ENCODE measurements around the gene CNIH3.

CNIH3 gene

GRCh38 chr1:224721000-224721399, 104.9 kb downstream of the CNIH3 start:
- no peak for DNase-seq (ENCODE audit: low read depth in 2 of 2)

- no peak for DNase-seq (ENCODE audit: low read depth in 2 of 2)
Measured at GRCh38 chr1:224722838-224723237, 106.7 kb downstream of the CNIH3 start.

DNA sequence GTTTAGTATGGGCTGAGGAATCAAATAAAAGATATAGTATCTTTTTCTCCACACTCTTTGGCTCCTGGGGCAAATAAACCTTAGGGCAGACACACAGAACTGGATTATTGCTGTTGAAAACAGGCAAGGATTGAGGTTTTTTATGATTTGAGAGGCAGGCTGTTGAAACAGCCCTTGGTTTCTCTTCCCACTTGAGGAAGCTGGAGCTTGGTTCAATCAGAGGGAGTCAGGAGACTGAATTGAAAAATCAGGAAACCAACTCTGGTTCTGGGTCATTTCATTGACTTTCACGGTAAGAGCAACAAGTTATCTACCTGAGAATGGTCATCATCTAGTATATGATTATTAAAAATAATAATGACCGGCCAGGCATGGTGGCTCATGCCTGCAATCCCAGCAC, 108.4 kb downstream of the CNIH3 start:
- DNase-seq (ENCODE audit: low read depth in 2 of 2): no peak

DNA sequence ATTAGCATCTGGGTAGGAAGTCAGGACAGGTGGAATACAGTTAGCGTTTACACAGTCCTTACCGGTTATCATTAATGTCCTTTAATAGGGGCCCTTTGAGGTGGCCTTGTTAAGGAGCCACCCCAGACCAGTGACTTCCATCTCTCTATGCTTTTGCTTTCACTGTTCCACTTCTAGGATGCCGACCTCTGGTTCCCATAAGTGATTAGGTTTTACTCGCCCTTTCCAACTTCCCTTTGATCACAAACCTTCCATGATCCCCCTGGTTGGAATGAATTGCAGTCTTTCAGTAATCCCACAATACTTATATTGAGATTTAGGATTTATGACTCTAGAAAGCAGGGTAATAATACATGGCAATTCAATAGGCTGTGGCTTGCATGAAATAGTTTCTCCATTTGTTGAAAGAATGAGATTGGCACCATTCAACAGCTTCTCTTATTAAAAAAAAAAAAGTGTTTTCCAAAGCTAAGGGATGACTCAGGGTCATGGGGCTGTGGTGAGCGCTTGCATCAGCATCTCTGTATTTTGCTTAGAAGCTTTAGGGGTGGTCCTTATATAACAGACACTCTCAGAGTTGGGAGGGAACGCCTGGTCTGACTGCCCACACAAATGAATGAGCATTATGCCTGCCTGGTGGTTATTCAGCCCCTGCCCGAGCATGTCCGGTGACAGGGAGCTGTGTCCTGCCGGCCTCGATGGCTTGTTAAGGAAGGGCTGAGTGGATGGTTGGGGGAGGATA, 110.5 kb downstream of the CNIH3 start:
- no peak for DNase-seq (ENCODE audit: low read depth in 2 of 2)

GRCh38 chr1:224727351-224728289, 111.5 kb downstream of the CNIH3 start:
- DNase-seq (ENCODE audit: low read depth in 2 of 2): no peak

DNA sequence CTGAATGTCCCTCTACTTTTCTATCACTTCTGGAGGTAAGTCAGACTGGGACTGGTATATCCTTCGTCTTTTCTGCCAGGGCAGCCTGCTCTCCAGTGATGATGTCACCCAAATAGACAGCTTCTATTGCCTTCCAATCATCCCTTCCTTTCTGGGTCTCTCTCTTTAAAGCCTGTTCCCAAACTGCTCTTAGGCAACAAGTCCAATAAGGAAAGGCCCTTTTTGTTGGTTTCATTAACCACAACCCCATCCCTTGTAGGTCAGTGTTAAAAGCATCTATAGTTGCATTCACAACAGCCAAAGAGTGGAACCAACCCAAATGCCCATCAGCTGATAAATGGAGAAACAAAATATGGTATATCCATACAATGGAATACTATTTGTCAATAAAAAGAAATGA, 114.4 kb downstream of the CNIH3 start:
- DNase-seq (ENCODE audit: low read depth in 2 of 2): no peak

- DNase-seq (ENCODE audit: low read depth in 2 of 2): no peak
Measured at GRCh38 chr1:224730965-224731364, 114.8 kb downstream of the CNIH3 start.

DNA sequence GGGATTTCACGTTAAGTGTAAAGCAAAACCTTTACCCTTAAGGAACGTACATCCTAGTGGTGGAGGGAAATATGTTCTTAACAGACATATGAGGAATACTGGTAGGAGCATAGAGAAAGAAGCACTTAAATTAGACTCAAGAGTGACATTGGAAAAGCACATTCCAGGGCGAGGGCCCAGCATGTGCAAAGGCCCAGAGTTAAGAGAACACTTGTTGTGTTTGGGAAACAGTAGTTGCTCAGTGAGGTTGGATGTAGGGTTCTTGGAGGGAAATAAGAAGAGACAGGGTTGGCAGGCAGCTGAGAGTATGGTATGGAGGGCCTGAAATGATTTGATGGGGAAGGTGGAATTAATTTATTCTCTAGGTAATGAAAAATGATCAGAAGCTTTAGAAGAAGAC, 115.5 kb downstream of the CNIH3 start:
- no peak for DNase-seq (ENCODE audit: low read depth in 2 of 2)

- DNase-seq (ENCODE audit: low read depth in 2 of 2): no peak
Measured at GRCh38 chr1:224732377-224733026, 116.4 kb downstream of the CNIH3 start.

- DNase-seq (ENCODE audit: low read depth in 2 of 2): no peak
Measured at GRCh38 chr1:224733027-224733911, 117.2 kb downstream of the CNIH3 start.

- DNase-seq (ENCODE audit: low read depth in 2 of 2): no peak
Measured at GRCh38 chr1:224734261-224734935, 118.3 kb downstream of the CNIH3 start.

DNA sequence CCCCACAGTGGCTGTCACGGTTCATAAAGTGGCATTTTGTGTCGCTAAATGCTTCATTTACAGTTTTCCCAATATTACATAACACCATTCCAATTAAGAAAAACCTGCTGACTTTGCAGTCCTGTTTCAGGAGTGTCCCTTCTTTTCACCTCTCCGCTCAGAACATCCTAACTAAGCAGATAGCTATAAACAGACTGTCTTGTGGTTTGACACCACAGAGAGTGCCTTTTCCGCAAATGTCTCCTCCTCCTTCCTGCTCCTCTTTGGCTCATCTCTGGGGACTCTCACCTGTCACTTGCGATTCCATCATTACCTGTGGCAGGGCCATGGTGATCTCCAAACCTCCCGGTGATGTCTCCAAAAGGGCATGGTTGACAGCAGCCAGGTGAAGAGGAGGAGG, 119.0 kb downstream of the CNIH3 start:
- DNase-seq (ENCODE audit: low read depth in 2 of 2): no peak

DNA sequence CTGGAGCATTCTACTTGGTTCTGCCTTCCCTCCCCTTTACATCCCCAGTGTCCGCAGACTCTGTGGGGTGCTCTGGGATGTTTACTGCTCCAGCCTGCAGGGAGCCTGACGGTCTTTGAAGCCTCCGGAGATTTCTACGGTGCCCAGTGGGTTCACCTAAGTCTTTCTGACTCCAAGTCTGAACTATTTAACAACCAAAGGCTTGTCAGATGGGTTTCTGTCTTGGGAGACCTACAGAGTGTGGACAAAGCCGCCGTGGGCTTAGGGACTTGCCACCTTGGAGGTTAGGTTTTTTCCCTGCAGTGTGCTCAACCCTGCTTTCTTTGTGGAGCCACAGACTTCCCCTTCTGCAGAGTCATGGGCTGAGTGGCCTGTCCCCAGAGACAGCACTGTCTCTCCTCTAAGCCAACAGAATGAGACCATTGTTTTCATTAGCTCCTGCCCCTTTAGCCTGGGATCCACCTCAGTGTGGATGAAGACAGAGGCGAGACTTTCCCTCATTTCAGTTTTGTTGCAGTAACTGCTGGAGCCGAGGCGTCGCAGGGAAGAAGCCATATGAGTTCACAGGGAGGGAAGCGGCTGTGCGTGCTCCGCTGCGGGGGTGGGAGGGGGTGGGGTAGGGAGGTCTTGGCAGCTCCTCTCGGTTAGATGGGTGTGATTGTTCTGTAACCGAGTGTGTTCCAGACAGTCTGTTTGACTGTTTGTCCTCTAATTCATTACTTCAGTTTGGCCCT, 120.7 kb downstream of the CNIH3 start:
- DNase-seq (ENCODE audit: low read depth in 2 of 2): no peak

GRCh38 chr1:224737353-224737727, 121.2 kb downstream of the CNIH3 start:
- DNase-seq (ENCODE audit: low read depth in 2 of 2): no peak

GRCh38 chr1:224739303-224739996, 123.3 kb downstream of the CNIH3 start:
- no peak for DNase-seq (ENCODE audit: low read depth in 2 of 2)

- no peak for DNase-seq (ENCODE audit: low read depth in 2 of 2)
Measured at GRCh38 chr1:224739997-224740684, 124.0 kb downstream of the CNIH3 start.

- no peak for DNase-seq (ENCODE audit: low read depth in 2 of 2)
Measured at GRCh38 chr1:224740685-224741052, 124.6 kb downstream of the CNIH3 start.

DNA sequence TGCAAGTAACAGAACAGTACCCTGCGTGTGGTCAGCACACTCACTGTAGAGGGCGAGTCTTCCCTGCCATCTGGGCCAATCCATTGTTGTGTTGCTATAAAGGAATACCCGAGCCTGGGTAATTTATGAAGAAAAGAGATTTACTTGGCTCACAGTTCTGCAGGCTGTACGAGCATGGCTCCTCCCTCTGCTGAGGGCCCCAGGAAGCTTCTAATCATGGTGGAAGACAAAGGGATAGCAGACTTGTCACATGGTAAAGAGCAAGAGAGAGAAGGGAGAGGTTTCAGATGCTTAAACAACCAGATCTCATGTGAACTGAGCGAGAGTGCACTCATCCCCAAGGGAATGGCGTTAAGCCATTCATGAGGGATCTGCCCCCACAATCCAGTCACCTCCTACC, 126.2 kb downstream of the CNIH3 start:
- no peak for DNase-seq (ENCODE audit: low read depth in 2 of 2)

GRCh38 chr1:224743608-224744164, 127.6 kb downstream of the CNIH3 start:
- no peak for DNase-seq (ENCODE audit: low read depth in 2 of 2)
